B cell (primary cell): ENCODE measurements around the gene BCAR3. TPM values are rescaled to one million over a fixed set of nuclear protein-coding genes. Genes with fewer than 3 reads are reported as not detected.

Source experiments
- ATAC-seq: fragments of 200-7000 bp; cut with Tn5 transposase; one replicate; pipeline ENCODE4 v1.10.0; 2021; ENCODE audit warnings: low read depth, mild to moderate bottlenecking, moderate number of reproducible peaks, moderate library complexity
- CTCF ChIA-PET: fragments of 350-600 bp; sonication (Branson Sonifier 250); formaldehyde crosslinking; loops from one replicate; lab custom pipeline; 2021; ENCODE audit warnings: antibody characterized with exemption, inconsistent platforms; lab: Charles Lee
- POLR2A ChIA-PET: fragments of 350-600 bp; sonication (Branson Sonifier 250); formaldehyde crosslinking; loops from one replicate; lab custom pipeline; 2021; ENCODE audit warnings: antibody characterized with exemption; lab: Charles Lee
- DNase-seq: peaks from one replicate; pipeline ENCODE4 v3.0.0; 2013
- H2AFZ ChIP-seq: 2 replicates; pipeline ENCODE4 v1.6.1; 2012; ENCODE audit warnings: mild to moderate bottlenecking, low read depth, low read length; ENCODE audit not compliant: insufficient read depth, poor library complexity, severe bottlenecking
- H3K27ac ChIP-seq, 2 donors: 1 replicate in 1 of 2; 2 replicates in 1 of 2; pipeline ENCODE4 v1.5.1; 2012 to 2013; ENCODE audit warnings: low read length in 2 of 2, mild to moderate bottlenecking in 2 of 2, moderate library complexity in 1 of 2
- H3K27me3 ChIP-seq, 4 experiments: fragments of 200-600 bp in 1 of 4; sonication (generic) in 1 of 4; replicated peaks in 1 of 4; 1 replicate in 2 of 4; 2 replicates in 2 of 4; pipeline versions ENCODE4 v1.6.1 to v1.7.0; 2013 to 2016; ENCODE audit warnings: low read length in 3 of 4, mild to moderate bottlenecking in 2 of 4, mixed read lengths in 1 of 4, moderate library complexity in 1 of 4; ENCODE audit not compliant: insufficient read depth in 4 of 4, control insufficient read depth in 3 of 4; ENCODE audit errors: control extremely low read depth in 1 of 4
- H3K36me3 ChIP-seq, 2 experiments: replicated peaks in 1 of 2; 1 replicate in 1 of 2; 2 replicates in 1 of 2; pipeline versions ENCODE4 v1.6.1 to v1.7.1; 2013; ENCODE audit warnings: low read length in 1 of 2; ENCODE audit not compliant: insufficient read depth in 2 of 2, control insufficient read depth in 1 of 2; ENCODE audit errors: control extremely low read depth in 1 of 2, extremely low read depth in 1 of 2
- H3K4me1 ChIP-seq, 2 donors: fragments of 200-600 bp in 1 of 2; sonication (generic) in 1 of 2; 1 replicate in 1 of 2; 2 replicates in 1 of 2; pipeline versions ENCODE4 v1.5.1 to v1.6.1; 2013 to 2017; ENCODE audit warnings: low read length in 2 of 2; ENCODE audit not compliant: control insufficient read depth in 2 of 2, insufficient read depth in 2 of 2
- H3K4me2 ChIP-seq: replicated peaks from 2 replicates; pipeline ENCODE3; 2012; ENCODE audit warnings: mild to moderate bottlenecking, low read depth, low read length; ENCODE audit not compliant: poor library complexity, severe bottlenecking
- H3K4me3 ChIP-seq, 5 experiments: fragments of 200-600 bp in 1 of 5; sonication (generic) in 1 of 5; 1 replicate in 3 of 5; 2 replicates in 2 of 5; pipeline versions ENCODE4 v1.5.1 to v1.7.0; 2011 to 2016; ENCODE audit warnings: low read length in 4 of 5, mild to moderate bottlenecking in 4 of 5, low read depth in 2 of 5, control low read depth in 1 of 5, moderate library complexity in 1 of 5; ENCODE audit not compliant: insufficient read depth in 1 of 5; ENCODE audit errors: control extremely low read depth in 1 of 5, extremely low read depth in 1 of 5
- H3K79me2 ChIP-seq: fragments of 200-600 bp; sonication (generic); one replicate; pipeline ENCODE4 v1.6.0; 2016; ENCODE audit warnings: low read length; ENCODE audit not compliant: control insufficient read depth, insufficient read depth
- H3K9ac ChIP-seq: fragments of 200-600 bp; sonication (generic); 2 replicates; pipeline ENCODE4 v1.6.1; 2017; ENCODE audit warnings: mild to moderate bottlenecking, low read length, moderate library complexity
- H3K9me3 ChIP-seq, 3 donors: one replicate each; pipeline versions ENCODE4 v1.6.1 to v1.7.1; 2013; ENCODE audit warnings: low read length in 2 of 3; ENCODE audit not compliant: control insufficient read depth in 2 of 3, insufficient read depth in 1 of 3; ENCODE audit errors: control extremely low read depth in 1 of 3
- H4K20me1 ChIP-seq: 2 replicates; pipeline ENCODE4 v1.6.0; 2012; ENCODE audit warnings: mild to moderate bottlenecking, low read length; ENCODE audit not compliant: insufficient read depth, control insufficient read depth, poor library complexity, severe bottlenecking
- H3K27ac Mint-ChIP-seq: one replicate; pipeline ENCODE4 v1.8.0; 2021; ENCODE audit warnings: mixed read lengths
- H3K27me3 Mint-ChIP-seq: one replicate; pipeline ENCODE4 v1.8.0; 2021; ENCODE audit warnings: mixed read lengths
- H3K4me1 Mint-ChIP-seq: one replicate; pipeline ENCODE4 v1.8.0; 2021; ENCODE audit warnings: mixed read lengths
- H3K4me3 Mint-ChIP-seq: one replicate; pipeline ENCODE4 v1.8.0; 2021; ENCODE audit warnings: mixed read lengths
- H3K9me3 Mint-ChIP-seq: one replicate; pipeline ENCODE4 v1.8.0; 2022; ENCODE audit warnings: mixed read lengths; ENCODE audit not compliant: insufficient read depth
- EZH2 ChIP-seq: IDR thresholded peaks from 2 replicates; pipeline ENCODE4 v1.6.1; 2012; ENCODE audit warnings: borderline replicate concordance, low read depth, mild to moderate bottlenecking, moderate library complexity, low read length; ENCODE audit not compliant: insufficient read depth, poor library complexity, severe bottlenecking
- WGBS: methylation state at CpG from one replicate; pipeline ENCODE4 v1.1.5; 2013; ENCODE audit warnings: missing lambda C conversion rate; ENCODE audit not compliant: insufficient coverage; 5-methylcytosine and 5-hydroxymethylcytosine counted together
- intact Hi-C: fragments of 100-400 bp; cut with micrococcal nuclease; formaldehyde crosslinking; loops from one replicate; pipeline ENCODE4 v1.10.0; 2022
- polyA plus RNA-seq: library from polyadenylated mRNA; depleted of rRNA; stranded (reverse); fragments of >200 nt; gene quantifications from 2 replicates; pipeline ENCODE4 v1.2.3, GENCODE V29; 2012
- total RNA-seq, 2 donors: library from RNA; stranded (reverse); fragments of 120-200 nt in 1 of 2; gene quantifications; 1 replicate in 1 of 2; 2 replicates in 1 of 2; pipeline versions ENCODE4 v1.2.3 to v1.2.4, GENCODE V29; 2013 to 2022
- TF ChIP-seq, protein P1 (sequence below): fragments of 200-600 bp; IDR thresholded peaks from one replicate; pipeline ENCODE4 v1.8.0; 2022; ENCODE audit warnings: antibody characterized with exemption, mild to moderate bottlenecking

Gene BCAR3
- total and polyA plus RNA-seq, 2 donors (not counting 1 experiment from before 2014, with no cell fraction given), result 6.7 to 13.0 TPM

DNA sequence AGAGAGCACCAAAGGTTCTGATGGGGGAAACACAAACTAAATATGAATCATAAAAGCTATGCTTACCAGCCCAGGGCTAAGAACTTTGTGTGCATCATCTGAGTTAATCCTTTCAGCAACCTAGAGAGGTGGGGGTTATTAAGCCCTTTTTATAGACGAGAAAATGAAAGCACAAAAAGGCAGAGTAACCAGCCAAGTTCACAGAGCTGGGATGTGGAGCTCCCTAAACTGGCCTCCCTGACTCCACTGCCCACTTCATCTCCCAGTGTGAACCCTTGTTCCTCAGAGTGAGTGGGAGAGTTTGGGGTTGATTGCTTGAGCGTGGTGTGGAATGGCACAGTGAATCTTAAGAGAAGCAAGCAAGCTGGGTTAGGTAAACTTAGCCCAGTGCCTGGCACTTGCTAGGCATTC lies 10.8 kb upstream of the BCAR3 start:
- WGBS, result 29% methylated on average over 2 of the region's 2 CpGs
- peak overlapping the region; percentile 16 for H3K9ac ChIP-seq
- H3K27ac ChIP-seq, result peak overlapping the region; percentile 45 to 53
- no peaks in the 10 kb centered on the region for H3K79me2 ChIP-seq
- H3K27me3 ChIP-seq, result no peaks in the 10 kb centered on the region
- peaks cover 59 to 79% of the 10 kb centered on the region in 2 donors for H3K4me1 ChIP-seq
- H3K4me2 ChIP-seq, result peak overlapping the region; percentile 66
- Mint-ChIP-seq H3K27me3 (no peaks in the 10 kb centered on the region), H3K4me1 (peaks cover 25% of the 10 kb centered on the region), H3K4me3 (peak overlapping the region; percentile 69), H3K27ac (peak overlapping the region; percentile 83), H3K9me3 (no peaks in the 10 kb centered on the region)
- intact Hi-C loops, result loop anchor here (2.0 to 5.0 kb wide), 2 partner anchors 16 to 35 kb away; no protein-coding TSS in a partner anchor
- CTCF ChIA-PET, result interaction anchor here (0.5 to 3.2 kb wide), 8 partner anchors 9 to 152 kb away, joined by 3 to 13 read pairs (median 4); partner anchors contain the start of gene BCAR3
- DNase-seq, result no peak
- no peak for TF ChIP-seq EZH2
- TF ChIP-seq, protein P1, sequence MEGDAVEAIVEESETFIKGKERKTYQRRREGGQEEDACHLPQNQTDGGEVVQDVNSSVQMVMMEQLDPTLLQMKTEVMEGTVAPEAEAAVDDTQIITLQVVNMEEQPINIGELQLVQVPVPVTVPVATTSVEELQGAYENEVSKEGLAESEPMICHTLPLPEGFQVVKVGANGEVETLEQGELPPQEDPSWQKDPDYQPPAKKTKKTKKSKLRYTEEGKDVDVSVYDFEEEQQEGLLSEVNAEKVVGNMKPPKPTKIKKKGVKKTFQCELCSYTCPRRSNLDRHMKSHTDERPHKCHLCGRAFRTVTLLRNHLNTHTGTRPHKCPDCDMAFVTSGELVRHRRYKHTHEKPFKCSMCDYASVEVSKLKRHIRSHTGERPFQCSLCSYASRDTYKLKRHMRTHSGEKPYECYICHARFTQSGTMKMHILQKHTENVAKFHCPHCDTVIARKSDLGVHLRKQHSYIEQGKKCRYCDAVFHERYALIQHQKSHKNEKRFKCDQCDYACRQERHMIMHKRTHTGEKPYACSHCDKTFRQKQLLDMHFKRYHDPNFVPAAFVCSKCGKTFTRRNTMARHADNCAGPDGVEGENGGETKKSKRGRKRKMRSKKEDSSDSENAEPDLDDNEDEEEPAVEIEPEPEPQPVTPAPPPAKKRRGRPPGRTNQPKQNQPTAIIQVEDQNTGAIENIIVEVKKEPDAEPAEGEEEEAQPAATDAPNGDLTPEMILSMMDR, result no peak
- no peaks in the 10 kb centered on the region for H4K20me1 ChIP-seq
- H3K4me3 ChIP-seq, result peak overlapping the region in 1 of 5 experiments; percentile 34
- no peaks in the 10 kb centered on the region for H3K36me3 ChIP-seq
- peak; percentile 12 for ATAC-seq
- H2AFZ ChIP-seq, result peak overlapping the region; percentile 43
- H3K9me3 ChIP-seq, result no peaks in the 10 kb centered on the region
- POLR2A ChIA-PET, result interaction anchor here (1.1 to 2.2 kb wide), 4 partner anchors 9 to 13 kb away, joined by 3 to 9 read pairs (median 4); partner anchors contain the start of gene BCAR3

DNA sequence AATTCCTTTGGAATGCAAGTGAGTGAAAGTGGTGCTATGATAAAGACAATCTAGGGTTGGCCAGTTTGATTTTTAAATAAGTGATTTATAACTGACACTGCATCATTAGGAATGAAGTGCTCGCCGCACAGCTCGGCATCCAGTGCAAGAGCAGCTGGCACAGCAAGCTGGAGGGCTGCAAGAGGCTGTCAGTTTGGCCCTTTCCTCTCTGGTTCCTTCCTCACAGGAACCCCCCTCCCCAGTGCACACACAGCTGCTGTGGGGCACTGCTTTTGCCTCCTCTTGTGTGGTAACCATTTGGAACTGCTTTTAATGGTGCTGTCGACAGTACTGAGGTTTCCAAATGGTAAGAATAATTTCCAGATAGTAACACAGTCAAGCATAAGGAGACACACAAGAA lies 10.4 kb upstream of the BCAR3 start:
- 8% methylated on average over 3 of the region's 4 CpGs for WGBS
- Histone ChIP-seq H3K4me3 (no peak overlapping the region), H4K20me1 (no peaks in the 10 kb centered on the region), H3K27me3 (no peaks in the 10 kb centered on the region), H3K4me1 (peaks cover 59 to 79% of the 10 kb centered on the region in 2 donors), H3K9ac (peak overlapping the region; percentile 16), H3K4me2 (peak overlapping the region; percentile 66), H3K36me3 (no peaks in the 10 kb centered on the region), H2AFZ (peak overlapping the region; percentile 43), H3K27ac (peak overlapping the region; percentile 45 to 53), H3K9me3 (no peaks in the 10 kb centered on the region), H3K79me2 (no peaks in the 10 kb centered on the region)
- Mint-ChIP-seq H3K27me3 (no peaks in the 10 kb centered on the region), H3K4me1 (peaks cover 26% of the 10 kb centered on the region), H3K27ac (peak overlapping the region; percentile 83), H3K9me3 (no peaks in the 10 kb centered on the region), H3K4me3 (peak overlapping the region; percentile 69)
- DNase-seq, result no peak
- no peak for TF ChIP-seq EZH2
- TF ChIP-seq, protein P1, result no peak
- no peak for ATAC-seq
- CTCF ChIA-PET, result interaction anchor here (0.9 to 3.2 kb wide), 6 partner anchors 8 to 122 kb away, joined by 3 to 13 read pairs (median 4); partner anchors contain the start of gene BCAR3
- POLR2A ChIA-PET, result interaction anchor here (1.2 to 2.2 kb wide), 3 partner anchors 9 to 14 kb away, joined by 3 to 9 read pairs (median 4); no protein-coding TSS in a partner anchor
- intact Hi-C loops, result loop anchor here (2.0 to 5.0 kb wide), 2 partner anchors 17 to 35 kb away; no protein-coding TSS in a partner anchor
